Dedifferentiated amniotic fluid mesenchymal stem cell (primary cell): ENCODE data around the gene MCAM.
A peak's percentile ranks its signal among the peaks of the same experiment; 100 is the strongest.

Source experiments
- DNase-seq: peaks from one replicate; pipeline ENCODE4 v3.0.0-alpha.2; 2016; ENCODE audit errors: extremely low spot score

MCAM gene

GRCh38 chr11:119345685-119346084, 28.8 kb upstream of the MCAM start:
- DNase-seq, result no peak

GRCh38 chr11:119344291-119345010, 27.5 kb upstream of the MCAM start:
- no peak for DNase-seq

DNA sequence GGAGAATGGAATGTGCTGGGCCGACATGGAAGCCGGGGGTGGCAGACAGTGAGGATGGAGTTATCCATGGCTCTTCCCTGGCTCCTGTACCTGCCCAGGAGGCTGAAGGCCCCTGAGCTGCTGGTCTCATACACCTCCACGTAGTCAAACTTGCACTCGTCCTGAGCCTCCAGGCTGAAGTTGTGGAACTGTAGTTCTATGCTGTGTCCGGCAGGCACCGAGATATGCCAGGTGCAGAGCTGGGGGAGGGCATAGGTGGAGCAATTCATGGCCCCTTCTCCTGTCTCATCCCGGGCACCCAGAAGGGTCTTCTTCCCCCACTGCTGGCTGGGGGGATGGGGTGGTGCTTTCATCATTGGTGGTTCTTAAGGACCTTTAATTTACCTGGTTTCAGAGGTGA, 26.8 kb upstream of the MCAM start:
- DNase-seq, result no peak

DNA sequence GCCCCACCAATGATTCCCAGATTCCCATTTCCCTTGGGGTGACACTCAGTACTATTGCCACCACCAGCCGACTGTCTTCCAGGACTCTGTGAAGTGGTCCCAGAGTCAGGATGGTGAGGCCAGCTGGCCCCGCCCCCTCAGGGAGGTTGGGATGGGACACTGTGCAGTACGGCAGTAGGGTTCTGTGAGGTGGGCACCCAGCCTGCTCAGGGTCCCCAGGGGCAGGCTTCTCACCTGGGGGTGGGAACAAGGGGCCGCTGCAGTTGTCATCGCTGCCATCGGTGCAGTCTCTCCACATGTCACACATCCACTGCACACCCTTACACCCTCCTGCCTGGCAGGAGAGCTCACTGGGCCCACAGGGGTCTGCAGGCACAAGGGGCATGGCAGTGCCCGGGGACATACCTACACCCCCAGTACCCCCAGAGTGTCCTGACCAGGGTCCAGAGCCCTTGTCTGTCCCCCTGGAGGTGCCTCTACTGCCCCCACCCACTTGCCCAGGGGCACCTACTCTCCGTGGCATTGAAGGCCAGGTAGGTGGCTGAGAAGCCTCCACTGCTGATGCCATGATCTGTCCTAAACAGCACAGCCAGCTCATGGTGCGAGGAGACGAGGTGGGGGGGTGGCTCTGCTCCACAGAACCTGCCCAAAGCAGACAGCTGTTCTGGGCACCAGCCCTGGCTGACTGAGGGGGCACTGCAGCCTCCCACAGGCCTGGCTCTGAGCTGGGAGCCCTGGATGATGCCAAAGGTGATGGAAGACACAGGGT, 25.6 kb upstream of the MCAM start:
- DNase-seq, result no peak

DNA sequence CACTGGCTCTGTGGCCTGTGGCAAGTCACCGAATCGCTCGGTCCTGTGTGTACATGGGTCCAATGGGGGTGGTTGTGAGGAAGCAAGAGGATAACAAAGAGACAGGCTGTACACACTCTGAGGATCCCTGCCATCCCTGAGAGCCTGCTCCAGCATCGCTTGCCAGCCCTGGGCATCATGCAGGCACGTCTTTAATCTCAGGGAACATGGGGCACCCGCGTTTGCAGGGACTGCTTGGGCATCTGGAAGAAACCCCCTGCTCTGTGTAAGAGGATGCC, 25.0 kb upstream of the MCAM start:
- no peak for DNase-seq

DNA sequence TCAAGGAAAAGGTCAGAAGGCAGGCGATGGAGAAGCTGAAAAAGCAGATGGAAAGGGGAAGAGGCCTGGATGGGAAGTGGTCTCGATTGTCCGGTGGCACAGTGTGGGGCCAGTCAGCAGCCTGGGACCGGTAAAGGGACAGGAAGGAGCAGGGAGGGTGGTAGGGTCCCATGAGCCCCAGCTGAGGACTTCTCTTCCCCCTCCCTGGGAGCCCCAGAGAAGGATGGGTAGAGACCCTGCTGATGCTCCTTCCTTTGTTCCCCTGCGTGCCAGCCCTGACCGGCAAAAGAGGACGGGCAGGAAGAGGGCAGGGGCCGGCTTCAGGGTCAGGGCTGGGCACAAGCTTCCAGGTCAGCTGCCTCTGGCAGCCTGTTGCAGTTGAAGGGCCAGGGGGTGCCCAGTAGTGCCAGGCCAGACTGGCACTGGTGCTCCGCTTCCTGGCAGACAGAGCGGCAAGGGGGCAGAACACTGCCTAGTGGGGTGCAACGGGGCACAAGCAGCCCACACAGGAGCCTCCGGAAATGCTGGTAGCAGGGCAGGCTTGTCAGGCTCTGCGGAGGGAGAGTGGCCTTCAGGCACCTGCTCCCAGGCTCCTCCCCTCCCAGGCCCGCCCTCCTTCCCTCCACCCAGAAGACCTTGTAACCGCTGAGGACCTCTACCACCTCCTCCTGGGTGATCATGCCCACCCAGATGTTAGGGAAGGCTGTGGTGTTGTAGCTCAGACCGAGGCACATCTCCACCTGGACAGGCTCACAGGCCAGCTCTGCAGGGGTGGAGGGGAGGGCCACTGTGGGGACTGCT, 24.5 kb upstream of the MCAM start:
- no peak for DNase-seq

GRCh38 chr11:119340335-119341221, 23.6 kb upstream of the MCAM start, which contains the start of gene C1QTNF5:
Gene C1QTNF5 (minus strand): TSS chr11:119340883. CDS start chr11:119340397, 486 bp downstream.
- no peak for DNase-seq

- peak; percentile 38 for DNase-seq
Measured at GRCh38 chr11:119339589-119340334, 22.8 kb upstream of the MCAM start.

- DNase-seq, result no peak
Measured at GRCh38 chr11:119338965-119339588, 22.1 kb upstream of the MCAM start.

GRCh38 chr11:119338318-119338890, 21.5 kb upstream of the MCAM start:
- DNase-seq, result peak; percentile 72

DNA sequence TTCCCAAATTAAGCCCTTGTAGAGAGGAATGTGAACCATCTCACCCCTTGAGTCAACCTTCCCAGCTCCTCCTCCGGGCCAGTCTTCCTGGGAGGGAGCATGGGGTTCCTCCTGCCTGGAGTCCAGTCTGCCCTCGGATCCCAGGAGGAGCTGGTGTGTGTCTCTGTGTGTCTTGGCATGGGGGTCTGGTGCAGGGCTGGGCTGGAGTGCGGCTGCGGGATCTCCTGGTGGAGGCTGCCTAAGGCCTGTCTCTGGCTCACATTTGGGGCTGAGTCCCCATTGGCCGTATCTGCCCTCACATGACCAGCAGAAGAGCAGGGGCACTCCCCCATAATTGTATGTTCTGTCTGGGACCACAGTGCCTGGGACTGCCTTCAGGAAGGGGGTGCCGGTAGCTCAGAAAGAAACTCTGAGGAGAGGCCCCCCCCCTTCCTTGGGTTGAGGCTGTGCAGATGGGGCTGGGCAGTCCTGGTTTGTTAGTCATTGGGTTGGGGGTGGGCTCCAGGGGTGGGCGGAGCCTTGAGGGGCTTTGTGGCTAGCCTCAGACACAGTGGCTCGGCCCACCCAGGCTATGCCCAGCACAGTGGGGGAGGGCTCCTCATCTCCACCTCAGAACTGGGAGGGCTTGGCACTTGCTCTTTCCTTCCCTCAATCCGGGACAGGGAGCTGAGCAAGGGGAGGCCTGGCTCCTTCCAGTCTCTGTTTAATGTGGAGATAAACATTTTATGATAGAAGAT, 20.8 kb upstream of the MCAM start:
- DNase-seq, result no peak

DNA sequence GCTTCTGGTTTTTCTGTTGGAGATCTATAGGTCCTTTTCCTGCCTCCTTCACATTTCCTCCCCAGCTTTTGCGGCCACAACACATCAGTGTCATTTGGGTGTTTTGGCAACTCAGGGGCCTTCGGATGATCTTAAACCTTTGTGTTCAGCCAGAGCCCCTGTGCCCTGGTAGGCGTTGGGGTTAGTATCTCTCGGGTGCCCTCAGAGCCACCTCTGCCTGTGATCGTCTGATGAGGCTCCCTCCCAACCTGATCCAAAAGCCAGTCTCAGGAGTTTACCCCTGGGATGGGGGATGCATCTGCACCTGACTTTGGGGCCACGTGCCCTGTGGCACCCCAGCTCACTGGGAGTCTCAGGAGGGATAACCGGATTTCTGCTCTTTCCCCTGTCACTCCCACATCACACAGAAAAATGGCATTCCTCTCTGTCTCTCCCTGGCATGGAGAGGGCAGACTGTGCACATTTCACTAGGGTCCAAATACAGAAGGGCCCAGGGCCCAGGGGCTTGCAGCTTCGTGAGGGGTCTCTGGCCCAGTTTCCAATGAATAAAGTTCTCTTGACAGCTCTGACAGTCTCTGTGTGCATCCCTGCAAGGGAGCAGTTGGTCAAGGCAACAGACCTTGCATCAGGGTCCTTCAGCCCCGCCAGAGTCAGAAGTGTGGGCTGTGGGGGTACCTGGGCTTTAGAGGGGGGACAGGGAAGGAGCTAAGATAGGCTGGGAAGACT, 20.0 kb upstream of the MCAM start:
- no peak for DNase-seq

DNA sequence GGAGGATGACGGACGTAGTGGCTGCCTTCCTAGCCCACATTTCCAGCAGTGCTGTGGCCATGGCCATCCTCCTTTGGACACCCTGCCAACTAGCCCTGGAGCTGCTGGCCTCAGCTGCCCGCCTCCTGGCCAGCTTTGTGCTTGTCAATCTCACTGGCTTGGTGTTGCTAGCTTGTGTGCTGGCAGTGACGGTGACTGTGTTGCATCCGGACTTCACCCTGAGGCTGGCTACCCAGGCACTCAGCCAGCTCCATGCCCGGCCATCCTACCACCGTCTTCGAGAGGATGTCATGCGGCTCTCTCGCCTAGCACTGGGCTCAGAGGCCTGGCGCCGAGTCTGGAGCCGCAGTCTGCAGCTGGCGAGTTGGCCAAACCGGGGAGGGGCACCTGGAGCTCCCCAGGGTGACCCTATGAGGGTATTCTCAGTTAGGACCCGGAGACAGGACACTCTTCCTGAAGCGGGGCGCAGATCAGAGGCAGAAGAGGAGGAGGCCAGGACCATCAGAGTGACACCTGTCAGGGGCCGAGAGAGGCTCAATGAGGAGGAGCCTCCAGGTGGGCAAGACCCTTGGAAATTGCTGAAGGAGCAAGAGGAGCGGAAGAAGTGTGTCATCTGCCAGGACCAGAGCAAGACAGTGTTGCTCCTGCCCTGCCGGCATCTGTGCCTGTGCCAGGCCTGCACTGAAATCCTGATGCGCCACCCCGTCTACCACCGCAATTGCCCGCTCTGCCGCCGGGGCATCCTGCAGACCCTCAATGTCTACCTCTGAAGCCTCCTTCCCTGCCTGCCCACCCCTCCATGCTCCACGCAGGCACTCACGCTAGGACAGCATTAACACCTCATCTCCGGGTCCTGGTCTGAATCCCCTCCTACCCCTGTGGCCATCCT, 19.0 kb upstream of the MCAM start:
- DNase-seq, result no peak

DNA sequence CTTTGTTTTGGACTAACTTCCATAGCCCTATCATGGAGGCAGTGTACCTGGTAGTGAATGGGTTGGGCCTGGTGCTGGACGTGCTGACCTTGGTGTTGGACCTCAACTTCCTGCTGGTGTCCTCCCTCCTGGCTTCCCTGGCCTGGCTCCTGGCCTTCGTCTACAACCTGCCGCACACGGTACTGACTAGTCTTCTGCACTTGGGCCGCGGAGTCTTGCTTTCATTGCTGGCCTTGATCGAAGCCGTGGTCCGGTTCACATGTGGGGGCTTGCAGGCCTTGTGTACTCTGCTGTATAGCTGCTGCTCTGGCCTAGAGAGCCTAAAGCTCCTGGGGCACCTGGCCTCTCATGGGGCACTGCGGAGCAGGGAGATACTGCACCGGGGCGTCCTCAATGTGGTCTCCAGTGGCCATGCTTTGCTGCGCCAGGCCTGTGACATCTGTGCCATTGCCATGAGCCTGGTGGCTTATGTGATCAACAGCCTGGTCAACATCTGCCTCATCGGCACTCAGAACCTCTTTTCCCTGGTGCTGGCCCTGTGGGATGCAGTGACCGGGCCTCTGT, 18.2 kb upstream of the MCAM start:
- no peak for DNase-seq

DNA sequence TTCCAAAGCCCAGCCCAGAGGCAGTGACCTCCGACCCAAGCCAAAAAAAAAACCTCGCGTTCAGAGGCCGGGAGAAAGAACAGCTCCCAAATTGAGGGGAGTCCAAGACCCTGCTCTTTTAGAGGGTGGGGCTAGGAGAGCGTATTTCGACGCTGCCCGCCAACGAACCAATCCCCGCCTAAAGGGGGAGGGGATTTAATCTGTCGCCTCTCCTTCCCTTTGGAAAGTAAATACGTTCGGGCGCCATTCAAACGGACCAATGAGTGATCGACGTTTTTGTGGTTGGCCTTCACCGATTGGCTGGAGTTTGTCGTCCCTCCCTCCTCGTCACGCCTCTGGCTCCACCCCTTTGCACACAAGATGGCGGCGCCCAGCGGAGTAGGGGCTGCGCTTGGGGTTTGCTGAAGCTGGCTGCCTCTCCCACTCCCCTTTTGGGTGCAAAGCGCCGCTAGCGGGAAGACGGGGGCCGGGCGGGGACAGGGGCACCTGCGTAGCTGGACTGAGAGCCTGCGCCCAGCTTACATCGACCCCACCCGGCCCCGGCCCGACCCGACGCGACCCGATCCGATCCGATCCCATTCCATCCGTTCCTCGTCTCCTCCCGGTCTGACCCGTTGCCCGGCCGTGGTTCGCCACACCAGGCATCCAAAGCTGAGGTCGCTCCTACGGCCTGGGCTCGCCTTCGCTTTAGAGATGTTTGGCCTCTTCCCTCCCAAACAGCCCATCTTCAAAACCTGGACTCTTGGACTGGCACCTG, 17.4 kb upstream of the MCAM start, which contains the start of gene RNF26:
Gene RNF26 (plus strand): TSS at position 354 of the 757 bp plus-strand sequence. CDS start 596 bp downstream, outside the sequence.
- DNase-seq, result peak; percentile 99

- no peak for DNase-seq
Measured at GRCh38 chr11:119332111-119332765, 15.3 kb upstream of the MCAM start.
